HG02798 (cell line): ENCODE measurements around the gene KCNH4.
"Not testable (repeated sequence)": the region's sequence is repeated elsewhere in the genome, so short reads cannot be mapped to it uniquely, and the experiment has no call there.

Experiments used
- ATAC-seq: cut with Tn5 transposase; IDR thresholded peaks from one replicate; pipeline ENCODE4 v1.9.1; 2021; ENCODE audit warnings: mild to moderate bottlenecking; ENCODE audit not compliant: unreplicated experiment, poor library complexity

KCNH4 gene

DNA sequence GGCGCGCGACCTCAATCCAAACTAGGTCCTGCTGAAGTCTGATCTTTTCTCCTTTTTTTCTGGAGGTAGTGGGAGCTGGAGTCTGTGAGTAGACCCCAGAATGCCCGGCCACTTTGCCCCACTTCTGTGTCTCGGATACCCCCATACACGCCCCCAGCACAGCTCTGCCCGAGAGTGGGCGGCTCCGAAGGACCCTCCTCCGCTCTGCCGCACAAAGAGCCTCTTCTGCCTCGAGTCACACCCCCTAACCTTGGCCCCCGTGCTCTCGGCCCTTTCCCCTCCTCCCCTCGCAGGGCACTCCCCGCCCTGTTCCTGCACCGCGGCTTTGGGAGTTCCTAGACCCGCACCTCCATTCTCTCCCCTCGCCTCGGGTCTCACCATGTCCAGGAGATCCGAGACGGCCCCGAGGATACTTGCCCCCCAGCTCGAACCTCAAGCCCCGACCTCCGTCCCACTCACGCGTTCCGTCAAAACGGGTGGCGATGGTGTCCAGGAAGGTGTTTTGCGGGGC, 476 bp downstream of the KCNH4 start:
- ATAC-seq = no peak

DNA sequence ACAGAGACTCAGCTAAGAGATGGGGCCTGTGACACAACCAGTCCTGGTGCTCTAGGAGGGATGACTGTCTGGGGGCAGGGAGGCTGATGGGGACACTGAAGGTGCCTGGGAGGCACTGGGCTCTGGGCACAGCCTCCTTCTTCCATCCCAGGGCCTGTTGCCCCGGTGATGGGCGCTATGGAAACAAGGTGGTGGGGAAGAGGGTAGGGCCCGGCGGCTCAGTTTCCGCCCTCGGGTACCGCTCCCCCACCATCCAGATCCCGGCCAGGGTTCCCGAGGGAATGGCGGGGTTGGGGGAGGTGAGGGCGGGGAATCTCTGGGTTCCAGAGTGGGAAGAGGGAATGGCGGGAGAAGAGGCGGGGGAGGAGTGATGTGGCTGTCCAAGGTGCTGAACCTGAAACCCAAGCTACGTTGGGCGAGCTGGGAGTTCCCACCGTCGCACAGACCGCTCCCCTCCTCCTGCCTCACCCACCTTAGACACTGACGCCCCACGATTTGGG, 981 bp downstream of the KCNH4 start:
- ATAC-seq = no peak

DNA sequence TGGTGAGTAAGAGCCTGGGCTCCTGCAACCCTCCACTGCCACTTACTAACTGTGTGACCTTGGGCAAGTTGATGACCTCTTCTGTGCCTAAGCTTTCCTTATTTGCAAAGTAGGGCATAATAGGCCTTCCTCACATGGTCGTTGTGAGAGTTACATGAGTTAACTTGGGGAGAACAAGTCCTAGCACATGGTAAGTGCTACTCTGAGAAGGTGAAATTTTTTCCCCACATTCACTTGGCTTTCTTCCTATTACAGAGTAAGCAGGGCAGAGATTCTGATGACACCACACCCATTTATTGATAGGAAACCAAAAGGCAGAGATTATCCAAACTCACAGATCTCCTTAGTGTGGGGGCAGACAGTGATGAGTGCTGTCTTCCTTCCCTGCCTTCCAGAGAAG, 1.6 kb downstream of the KCNH4 start:
- ATAC-seq = no peak

DNA sequence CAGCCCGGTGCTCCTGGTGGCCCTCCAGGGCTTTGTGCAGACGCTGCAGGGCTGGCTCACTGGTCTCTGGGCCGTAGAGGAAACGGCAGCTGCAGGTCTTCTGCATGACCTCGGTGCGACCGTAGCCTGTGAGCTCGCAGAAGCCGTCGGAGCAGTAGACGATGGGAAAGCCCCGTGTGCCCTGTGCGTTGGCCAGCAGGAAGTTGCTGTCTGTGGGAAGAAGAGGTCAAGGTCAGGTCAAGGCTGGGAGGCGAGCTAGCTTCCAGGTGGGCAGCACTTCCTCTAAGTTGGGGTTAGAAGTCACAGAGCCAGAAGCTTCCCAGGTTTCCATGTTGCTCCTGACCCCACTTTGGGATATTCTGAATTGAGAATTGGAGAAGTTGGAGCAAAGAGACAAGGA, 2.1 kb downstream of the KCNH4 start:
- ATAC-seq = no peak

DNA sequence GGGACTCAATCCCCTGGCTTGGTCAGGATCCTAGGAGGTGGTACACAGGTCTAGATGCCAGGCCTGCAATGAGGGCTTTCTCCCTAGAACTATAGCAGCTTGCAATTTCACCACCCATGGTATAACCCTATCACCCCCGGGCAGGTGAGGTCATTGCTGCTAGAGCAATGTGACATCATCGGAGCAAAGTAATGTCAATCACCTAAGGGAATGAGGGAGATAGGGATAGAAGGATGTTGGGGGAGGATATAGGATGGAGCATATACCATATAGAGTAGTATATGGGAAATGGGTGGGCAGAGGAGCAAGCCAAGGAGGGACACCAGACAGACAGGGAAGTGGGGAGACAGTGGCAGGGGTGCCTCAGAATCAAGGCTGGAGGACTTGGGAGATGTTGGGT, 3.3 kb downstream of the KCNH4 start:
- no peak for ATAC-seq

DNA sequence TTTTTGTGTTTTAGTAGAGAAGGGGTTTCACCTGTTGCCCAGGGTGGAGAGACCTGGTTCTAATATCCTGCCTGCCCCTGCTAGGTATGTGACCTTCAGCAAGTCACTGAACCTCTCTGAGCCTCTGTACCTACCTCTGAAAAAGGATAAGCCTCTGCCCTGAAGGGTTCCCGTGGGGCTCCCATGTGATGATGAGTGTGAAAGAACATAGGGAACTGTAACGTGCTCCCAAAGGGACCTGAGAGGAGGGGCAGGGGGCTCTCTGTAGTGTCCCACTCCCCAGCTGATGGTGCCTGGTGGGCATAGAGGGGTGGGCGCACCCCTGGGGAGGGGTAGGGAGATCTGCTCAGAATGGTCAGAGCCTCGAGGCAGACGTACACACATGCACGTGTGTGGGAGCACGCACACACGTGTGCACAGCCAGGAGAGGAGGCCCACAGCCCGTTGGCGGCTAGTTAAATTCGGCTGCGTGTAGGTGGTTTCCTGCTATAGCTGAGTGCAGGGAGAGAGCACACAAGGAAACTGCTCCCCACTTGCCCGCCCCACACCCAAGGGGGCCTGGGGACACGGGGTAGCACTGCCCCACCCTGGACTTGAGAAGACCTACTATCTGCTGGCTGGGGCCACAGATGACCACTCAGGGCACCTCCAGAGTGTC, 6.7 kb downstream of the KCNH4 start:
- no peak for ATAC-seq

DNA sequence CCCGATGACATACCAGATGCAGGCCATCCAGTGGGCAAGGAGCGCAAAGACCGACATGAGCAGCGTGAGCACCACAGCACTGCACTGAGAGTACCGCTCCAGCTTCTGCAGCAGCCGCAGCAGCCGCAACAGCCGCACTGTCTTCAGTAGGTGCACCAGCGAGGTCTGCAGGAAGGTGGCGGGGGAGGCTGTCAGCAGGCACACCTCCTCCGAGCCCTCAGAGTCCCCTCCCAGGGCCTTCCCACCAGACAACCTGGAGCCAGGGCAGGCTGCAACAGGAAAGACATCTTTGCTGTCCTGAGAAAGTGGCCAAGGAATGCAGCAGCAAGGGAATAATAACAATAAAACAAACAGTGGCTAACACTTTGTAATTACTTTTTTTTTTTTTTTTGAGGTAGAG, 9.1 kb downstream of the KCNH4 start:
- ATAC-seq = no peak

DNA sequence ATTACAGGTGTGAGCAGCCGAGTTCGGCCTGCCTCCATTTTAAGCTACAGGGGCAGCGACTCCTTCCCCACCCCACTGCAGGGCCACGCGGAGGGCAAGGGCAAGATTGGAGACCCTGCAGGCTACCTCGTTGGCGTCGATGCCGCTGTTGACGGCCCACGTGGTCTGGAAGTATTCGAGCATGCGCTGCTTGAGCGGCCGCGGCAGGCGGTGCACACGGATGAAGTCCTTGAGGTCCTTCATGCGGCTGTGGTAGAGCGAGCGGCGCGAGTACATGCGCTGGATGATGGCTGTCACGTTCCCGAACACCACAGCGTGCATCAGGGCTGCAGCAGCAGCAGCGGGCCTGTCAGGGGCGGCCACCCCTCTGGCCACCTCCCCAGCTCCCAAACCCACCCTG, 11.6 kb downstream of the KCNH4 start:
- no peak for ATAC-seq

DNA sequence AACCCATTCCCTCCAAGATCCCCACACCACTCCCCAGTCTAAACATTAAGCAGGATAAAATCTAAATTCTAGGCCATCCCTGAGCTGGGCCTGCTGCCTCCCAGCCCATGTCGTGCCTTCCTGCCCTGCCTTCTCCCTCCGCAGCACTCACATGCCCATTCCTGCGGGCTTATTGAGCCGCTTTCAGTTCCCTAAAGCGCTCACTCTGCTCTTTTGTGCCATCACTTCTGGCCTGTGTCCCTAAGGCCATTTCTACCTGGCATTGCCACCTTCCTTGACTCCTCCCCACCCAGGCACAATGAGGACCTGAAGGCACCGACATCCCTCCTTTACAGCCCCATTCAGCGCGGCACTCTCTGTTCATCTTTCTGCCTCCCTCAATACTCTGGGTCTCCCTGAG, 13.1 kb downstream of the KCNH4 start:
- ATAC-seq = no peak

DNA sequence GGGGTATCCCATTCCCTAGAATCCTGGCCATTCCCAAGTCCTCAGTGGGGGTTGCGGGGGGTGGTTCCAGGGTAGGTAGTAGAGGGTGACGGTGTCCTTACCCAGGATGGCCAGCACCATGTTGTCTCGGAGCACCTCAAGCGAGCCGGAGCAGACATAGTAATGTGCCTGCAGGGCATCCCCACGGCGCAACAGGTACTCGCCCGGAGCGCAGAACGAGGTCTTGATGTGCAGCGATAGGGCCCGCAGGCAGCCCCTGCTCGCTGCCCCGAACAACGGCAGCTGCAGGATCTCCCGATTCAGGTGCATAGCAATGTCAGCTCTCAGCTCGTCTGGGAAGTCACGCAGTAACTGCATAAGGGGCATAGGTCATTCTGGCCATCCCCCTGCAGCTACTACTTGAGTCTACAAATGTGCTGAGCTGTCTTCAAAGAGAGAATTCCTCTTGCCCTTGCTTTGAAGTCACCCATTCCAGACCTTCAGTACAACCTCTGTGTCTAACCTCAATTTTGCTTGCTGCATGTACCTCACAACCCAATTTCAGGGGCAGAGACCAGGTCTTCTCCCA, 14.7 kb downstream of the KCNH4 start:
- no peak for ATAC-seq

DNA sequence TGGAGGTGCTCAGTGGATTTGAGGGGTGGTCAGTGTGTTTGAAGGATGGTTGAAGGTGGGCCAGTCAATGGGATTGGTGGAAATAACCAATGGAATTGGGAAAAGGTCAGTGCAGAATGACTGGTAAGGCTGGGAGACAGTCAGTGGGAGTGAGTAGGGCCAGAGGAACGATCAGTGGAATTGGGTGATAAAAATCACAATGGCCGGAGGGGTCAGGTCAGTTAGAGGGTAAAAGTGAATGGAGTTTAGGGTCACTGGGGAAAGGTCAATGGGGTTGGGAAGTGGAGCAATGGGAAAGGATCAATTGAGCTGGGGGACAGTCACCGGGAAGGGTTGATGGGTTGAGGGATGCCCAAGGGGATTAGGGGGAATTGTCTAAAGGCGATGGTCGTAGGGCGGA, 15.2 kb downstream of the KCNH4 start:
- ATAC-seq = no peak

DNA sequence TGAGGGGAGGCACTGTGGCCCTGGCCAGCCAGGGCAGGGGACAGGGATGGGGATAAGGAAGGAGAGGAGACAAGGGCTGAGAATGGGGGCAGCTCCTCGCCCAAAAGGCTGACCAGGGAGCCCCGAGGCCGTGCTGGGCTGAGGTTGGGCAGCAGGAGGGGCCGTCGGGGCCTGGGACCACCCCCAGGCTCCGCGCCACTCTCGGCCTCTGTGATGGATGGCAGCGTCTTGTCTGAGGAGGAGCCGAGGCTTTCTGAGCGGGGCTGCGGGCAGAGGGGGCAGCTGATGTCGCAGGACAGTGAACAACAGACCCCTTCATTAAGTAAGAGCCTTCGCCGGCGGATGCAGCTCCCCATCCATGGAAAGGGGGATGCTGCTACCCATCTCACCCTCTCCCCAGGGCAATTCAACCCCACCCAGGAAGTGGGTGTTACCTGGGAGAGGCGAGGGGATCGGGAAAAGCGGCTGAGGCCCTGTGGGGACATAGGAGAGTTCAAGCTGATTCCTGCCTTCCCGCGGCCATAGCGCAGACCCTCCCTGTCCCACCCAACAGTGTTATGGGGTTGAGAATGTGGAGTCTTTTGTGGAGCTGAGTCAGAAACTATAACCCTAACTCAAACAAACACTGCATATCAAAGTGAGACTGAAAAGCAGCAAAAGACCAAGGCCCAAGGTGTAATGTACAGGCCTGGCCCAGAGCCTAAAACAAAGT, 17.1 kb downstream of the KCNH4 start:
- no peak for ATAC-seq

DNA sequence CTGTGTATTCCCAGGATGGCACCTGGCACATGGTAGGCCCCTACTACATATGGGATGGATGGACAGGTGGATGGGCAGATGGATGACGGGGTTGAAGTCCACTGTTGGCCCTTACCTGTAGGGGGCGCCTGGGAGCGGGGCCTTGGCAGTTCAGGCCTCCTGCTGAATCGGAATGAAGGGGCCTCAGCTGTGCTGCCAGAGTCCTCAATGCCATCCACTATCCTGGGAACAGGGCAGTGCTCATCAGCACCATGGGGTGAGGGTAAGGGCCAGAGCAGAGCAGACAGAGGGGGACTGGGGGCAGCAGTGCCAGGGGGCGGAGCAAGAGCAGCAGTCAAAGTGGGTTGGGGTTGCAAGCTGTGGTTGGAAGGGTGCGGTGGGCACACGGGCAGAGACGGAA, 17.8 kb downstream of the KCNH4 start:
- no peak for ATAC-seq

DNA sequence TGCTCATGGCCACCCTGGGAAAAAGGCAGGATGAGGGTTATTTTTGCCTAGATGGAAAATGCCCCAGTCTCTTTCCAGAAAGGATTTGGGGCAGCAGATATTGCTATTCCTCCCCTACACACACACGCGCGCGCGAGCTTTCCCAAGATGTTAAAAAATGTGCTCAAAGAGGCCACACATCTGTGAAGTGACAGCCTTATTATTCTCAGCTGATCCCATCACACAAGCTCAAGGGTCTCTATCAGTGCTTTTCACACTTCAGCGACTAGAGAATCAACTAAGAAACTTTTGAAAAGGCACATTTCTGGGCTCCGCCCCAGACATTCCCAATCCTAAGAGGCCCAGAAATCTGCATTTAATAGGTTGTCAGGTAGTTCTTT, 20.4 kb downstream of the KCNH4 start:
- ATAC-seq = no peak

DNA sequence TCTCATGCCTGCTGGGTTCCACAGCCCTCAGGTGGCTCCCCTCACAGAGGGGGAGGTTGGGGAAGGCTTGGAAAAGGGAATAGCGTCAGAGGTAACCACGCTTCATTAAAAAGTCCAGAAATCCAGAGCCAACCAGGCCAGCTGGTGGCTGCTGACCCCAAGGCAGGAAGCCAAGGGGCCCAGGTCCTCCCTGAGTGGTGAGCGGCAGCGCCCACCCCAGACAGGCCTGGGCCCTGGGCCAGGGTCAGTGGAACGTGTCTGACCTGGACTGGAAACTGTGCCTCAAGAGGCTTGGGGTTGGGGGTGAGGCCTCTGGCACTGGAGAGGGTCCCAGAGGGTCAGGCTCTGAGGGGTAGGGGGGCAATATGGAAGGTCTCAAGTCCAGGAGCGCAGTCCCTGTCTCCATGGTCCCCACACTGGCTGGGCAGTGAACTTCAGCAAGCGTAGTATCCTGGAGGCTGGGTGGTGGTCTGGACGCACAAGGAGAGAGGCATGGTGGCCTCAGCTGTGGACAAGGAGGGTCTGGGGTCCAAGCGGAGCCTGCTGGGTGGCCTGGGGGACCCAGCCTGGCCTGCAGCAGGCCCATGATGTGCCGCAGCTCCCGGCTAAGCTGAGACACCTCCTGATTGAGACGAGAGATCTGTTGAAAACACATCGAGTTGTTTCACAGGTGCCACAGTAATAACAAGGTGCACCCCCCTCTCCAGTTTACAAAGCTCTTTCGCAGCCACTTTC, 21.0 kb downstream of the KCNH4 start:
- ATAC-seq = no peak

DNA sequence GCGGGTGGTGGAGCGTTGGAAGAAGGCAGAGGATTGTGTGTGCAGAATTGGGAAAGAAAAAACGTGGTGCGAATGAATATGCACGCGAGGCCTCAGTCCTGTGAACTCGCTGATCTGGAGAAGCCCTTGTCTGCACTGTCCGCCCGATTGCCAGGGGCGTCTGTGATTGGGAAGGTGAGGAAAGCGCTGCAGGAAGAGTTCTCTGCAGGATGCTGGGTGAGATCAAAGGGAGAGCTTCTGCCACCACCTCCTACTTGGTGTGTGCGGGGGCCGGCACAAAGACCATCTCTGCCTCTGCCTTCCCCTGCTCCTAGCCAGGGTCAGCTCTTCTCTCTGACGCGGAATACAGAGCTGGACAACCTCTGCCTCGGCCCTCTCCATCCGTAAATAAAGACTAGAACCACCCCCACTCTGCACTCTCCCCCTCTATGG, 25.3 kb downstream of the KCNH4 start:
- no peak for ATAC-seq

DNA sequence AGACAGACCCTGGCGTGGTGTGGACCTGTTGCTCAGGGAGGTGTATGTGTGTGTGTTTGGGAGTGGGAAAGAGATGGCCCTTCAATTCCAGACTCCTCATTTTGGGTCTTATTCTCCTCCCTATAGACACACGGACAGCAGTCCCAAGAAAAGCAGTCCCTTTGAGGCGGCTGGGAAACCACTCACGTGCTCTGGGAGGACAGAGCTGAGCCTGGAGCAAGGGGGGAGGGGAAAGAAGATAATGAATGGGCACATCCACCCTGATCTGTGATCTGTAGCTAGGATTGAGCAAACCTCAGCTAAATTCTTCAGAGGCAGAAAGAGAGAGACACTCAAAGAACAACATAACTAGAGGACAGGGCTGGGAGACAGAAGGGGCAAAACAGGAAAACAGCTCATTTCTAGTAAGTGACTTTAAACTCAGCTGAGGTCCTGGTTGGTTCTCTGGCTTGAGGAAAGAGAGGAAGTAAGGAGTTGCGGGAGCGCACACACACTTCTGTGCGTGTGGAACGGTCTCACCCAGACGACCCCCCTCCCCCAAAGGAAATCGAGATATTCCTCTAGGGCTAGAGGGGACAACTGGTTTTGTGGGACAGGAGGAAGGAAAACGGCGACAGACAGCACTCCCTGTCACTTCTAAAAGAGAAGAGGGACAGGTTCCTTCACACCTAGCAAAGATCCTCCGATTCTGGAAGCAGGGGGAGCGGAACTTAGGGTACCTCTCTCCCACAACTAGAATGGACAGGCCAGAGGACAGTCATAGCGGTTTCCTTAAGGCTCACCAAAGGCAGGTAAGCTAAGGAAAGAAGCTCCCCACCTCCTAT, 26.8 kb downstream of the KCNH4 start:
- no peak for ATAC-seq

DNA sequence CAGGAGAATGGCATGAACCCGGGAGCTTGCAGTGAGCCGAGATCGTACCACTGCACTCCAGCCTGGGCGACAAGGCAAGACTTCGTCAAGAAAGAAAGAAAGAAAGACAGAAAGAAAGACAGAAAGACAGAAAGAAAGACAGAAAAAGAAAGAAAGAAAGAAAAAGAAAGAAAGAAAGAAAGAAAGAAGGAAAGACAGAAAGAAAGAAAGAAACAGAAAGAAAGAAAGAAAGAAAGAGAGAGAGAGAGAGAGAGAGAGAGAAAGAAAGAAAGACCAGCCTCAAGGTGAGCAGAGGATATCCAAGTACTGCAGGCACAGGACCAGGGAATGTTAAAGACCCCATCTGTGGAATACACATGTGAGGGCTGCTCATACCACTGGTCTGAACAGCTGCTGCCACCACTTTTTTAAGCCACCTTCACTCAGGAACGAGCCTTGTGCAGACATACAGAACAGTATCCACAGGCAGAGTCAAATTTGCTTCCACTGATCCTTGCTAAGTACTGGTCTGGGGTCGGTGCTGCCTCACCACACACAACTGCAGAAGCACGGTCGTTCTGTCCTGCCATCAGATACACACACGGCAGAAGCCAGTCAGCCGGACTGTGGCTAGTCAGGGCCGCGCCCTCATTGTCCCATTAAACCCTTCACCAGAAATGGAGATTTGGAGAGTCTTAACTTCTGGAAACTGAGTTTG, 33.9 kb downstream of the KCNH4 start:
- no peak for ATAC-seq

DNA sequence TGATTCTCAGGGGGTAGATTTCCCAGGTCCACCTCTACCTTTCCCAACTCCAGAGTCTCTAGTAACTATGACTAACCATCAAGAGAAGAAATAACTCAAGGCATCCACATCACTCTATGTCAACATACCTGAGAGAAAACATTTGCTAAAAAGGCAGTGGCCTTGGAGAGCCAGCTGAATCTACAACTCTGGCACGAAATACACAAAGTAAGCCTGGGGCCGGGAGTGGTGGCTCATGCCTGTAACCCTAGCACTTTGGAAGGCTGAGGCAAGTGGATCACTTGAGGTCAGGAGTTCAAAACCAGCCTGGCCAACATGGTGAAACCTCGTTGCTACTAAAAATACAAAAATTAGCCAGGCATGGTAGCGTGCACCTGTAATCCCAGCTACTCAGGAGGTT, 37.8 kb downstream of the KCNH4 start:
- not testable (repeated sequence) for ATAC-seq
